ENCODE measurements around the gene AIFM2. TPM values are rescaled to one million over a fixed set of nuclear protein-coding genes. Genes with fewer than 3 reads are reported as not detected.

The AIFM2 gene
- total RNA-seq, 4 donors from 2014 or later, result 18.7 to 29.2 (median 23.8) TPM

DNA sequence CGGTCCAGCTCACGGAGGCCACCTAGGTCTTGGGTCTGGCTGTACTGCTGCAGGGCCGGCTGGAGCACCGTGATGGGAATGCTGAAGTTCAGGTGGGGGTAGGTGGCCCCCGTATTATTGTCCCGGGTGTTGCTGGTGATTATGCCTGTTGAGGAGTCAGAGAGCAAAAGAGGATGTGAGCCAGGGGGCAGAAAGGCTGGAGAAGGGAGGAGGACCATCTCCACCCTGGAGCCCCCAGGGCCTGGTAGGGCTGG, 7.3 kb upstream of the AIFM2 start:
- no peak overlapping the region for H3K27ac ChIP-seq
- no peak overlapping the region for H3K4me3 ChIP-seq
- peaks cover 0 to 8% (median 2%) of the 10 kb centered on the region in 4 donors for H3K4me1 ChIP-seq
- H3K36me3 ChIP-seq, result peaks cover 0 to 5% (median 0%) of the 10 kb centered on the region in 3 donors
- no peaks in the 10 kb centered on the region for H3K27me3 ChIP-seq
- DNase-seq, result no peak
- TF ChIP-seq, protein P1, sequence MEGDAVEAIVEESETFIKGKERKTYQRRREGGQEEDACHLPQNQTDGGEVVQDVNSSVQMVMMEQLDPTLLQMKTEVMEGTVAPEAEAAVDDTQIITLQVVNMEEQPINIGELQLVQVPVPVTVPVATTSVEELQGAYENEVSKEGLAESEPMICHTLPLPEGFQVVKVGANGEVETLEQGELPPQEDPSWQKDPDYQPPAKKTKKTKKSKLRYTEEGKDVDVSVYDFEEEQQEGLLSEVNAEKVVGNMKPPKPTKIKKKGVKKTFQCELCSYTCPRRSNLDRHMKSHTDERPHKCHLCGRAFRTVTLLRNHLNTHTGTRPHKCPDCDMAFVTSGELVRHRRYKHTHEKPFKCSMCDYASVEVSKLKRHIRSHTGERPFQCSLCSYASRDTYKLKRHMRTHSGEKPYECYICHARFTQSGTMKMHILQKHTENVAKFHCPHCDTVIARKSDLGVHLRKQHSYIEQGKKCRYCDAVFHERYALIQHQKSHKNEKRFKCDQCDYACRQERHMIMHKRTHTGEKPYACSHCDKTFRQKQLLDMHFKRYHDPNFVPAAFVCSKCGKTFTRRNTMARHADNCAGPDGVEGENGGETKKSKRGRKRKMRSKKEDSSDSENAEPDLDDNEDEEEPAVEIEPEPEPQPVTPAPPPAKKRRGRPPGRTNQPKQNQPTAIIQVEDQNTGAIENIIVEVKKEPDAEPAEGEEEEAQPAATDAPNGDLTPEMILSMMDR (IDR thresholded peaks at IDR 0.05), result no peak
- TF ChIP-seq POLR2A (IDR thresholded peaks at IDR 0.05), result no peak
- H3K9me3 ChIP-seq, result no peaks in the 10 kb centered on the region

GRCh38 chr10:70139151-70139996, 6.7 kb upstream of the AIFM2 start:
- DNase-seq, result no peak
- no peaks in the 10 kb centered on the region for H3K9me3 ChIP-seq

DNA sequence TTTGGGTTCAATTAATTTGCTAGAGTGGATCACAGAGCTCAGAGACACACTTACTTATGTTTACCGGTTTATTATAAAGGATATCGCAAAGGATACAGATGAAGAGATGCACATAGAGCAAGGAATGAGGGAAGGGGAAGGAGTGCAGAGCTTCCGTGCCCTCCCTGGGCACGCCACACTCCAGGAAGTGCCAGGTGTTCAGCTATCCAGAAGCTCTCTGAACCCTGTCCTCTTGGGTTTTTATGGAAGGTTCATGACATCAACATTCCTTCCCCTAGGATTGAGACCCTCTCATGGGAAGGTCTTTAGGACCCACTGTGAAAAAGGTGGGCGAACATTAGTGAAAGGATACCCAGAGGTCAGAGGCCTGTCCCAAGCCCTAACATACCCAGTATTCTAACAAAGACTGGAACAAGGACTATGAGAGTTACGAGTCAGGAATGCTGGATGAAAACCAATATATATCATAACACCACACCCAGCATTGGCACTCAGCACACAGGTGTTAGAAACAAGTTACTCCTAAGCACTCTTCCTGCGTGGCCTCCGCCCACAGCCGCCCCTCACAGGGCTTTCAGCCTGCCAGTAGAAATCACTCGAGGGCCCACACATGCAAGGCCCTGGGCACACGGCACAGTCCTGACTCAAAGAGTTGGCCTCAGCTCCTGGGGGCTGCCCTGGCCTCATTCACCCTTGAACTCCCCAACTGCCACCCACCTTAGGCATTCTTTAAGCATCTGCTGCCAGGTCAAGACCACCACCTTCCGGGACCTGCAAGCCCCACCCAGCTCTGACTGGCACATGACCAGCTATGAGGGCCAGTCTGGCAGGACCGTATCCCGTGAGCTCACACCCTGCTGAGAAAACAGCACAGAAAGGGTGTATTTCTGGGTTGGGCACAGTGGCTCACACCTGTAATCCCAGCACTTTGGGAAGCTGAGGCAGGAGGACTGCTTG, 5.6 kb upstream of the AIFM2 start:
- H3K4me1 ChIP-seq, result no peaks in the 10 kb centered on the region
- no peak for DNase-seq
- H3K4me3 ChIP-seq, result no peak overlapping the region
- no peaks in the 10 kb centered on the region for H3K9me3 ChIP-seq
- H3K27ac ChIP-seq, result peak overlapping the region in 3 of 4 donors; percentile 17 to 69 (median 65)
- no peaks in the 10 kb centered on the region for H3K27me3 ChIP-seq
- no peak for TF ChIP-seq POLR2A (IDR thresholded peaks at IDR 0.05)
- TF ChIP-seq, protein P1 (IDR thresholded peaks at IDR 0.05), result peak in 3 of 6 experiments; percentile 10 to 37 (median 24)
- peaks cover 0 to 5% (median 0%) of the 10 kb centered on the region in 3 donors for H3K36me3 ChIP-seq

More at GRCh38 chr10:70139151-70139996, 6.7 kb upstream of the AIFM2 start:
- Histone ChIP-seq H3K4me3 (no peak overlapping the region), H3K27ac (no peak overlapping the region), H3K27me3 (no peaks in the 10 kb centered on the region), H3K36me3 (peaks cover 0 to 5% (median 0%) of the 10 kb centered on the region in 3 donors), H3K4me1 (peaks cover 0 to 2% (median 0%) of the 10 kb centered on the region in 4 donors)
- no peak for TF ChIP-seq POLR2A (IDR thresholded peaks at IDR 0.05)
- TF ChIP-seq, protein P1 (IDR thresholded peaks at IDR 0.05), result no peak

GRCh38 chr10:70137135-70137534, 4.5 kb upstream of the AIFM2 start:
- no peak for DNase-seq
- H3K4me1 ChIP-seq, result peaks cover 0 to under 1% (median 0%) of the 10 kb centered on the region in 4 donors
- H3K27me3 ChIP-seq, result no peaks in the 10 kb centered on the region
- H3K9me3 ChIP-seq, result no peaks in the 10 kb centered on the region
- H3K4me3 ChIP-seq, result no peak overlapping the region
- H3K27ac ChIP-seq, result peak overlapping the region in 2 of 4 donors; percentile 17 to 69
- peaks cover 0 to 5% (median 0%) of the 10 kb centered on the region in 3 donors for H3K36me3 ChIP-seq
- TF ChIP-seq, protein P1 (IDR thresholded peaks at IDR 0.05), result no peak
- TF ChIP-seq POLR2A (IDR thresholded peaks at IDR 0.05), result no peak

DNA sequence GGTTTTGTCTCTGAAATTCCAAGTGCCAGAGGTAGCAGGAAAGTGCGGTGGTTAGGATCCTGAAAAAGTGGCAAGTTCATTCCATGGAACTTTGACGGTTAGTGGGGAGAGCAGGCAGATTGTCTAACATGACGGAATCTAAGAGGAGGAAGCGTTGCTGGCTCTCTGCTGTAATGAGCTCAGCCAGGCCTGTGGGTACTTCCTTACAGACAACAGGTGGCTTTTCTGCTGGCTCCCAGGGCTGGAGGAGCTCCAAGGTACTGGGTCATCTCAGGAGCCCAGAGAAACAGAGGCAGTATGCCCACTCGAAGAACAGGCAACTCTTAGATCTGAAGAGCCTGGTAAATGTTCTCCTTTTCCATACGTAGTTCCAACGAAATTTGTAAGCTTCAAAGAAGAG, 3.1 kb upstream of the AIFM2 start:
- H3K4me3 ChIP-seq, result no peak overlapping the region
- no peaks in the 10 kb centered on the region for H3K9me3 ChIP-seq
- no peak overlapping the region for H3K27ac ChIP-seq
- TF ChIP-seq POLR2A (IDR thresholded peaks at IDR 0.05), result no peak
- TF ChIP-seq, protein P1 (IDR thresholded peaks at IDR 0.05), result no peak
- H3K27me3 ChIP-seq, result no peaks in the 10 kb centered on the region
- DNase-seq, result peak in 1 of 3 donors; percentile 26
- peaks cover 0 to 13% (median 0%) of the 10 kb centered on the region in 4 donors for H3K4me1 ChIP-seq
- H3K36me3 ChIP-seq, result peaks cover 0 to 5% (median 0%) of the 10 kb centered on the region in 3 donors

Data from Peyer's patch (tissue), 4 donors.